Measurements from ENCODE around the gene ACAP1. TPM values are rescaled to one million over a fixed set of nuclear protein-coding genes. Genes with fewer than 3 reads are reported as not detected.

The ACAP1 gene
- total RNA-seq, 1 experiment from 2014 or later = 1.6 TPM

DNA sequence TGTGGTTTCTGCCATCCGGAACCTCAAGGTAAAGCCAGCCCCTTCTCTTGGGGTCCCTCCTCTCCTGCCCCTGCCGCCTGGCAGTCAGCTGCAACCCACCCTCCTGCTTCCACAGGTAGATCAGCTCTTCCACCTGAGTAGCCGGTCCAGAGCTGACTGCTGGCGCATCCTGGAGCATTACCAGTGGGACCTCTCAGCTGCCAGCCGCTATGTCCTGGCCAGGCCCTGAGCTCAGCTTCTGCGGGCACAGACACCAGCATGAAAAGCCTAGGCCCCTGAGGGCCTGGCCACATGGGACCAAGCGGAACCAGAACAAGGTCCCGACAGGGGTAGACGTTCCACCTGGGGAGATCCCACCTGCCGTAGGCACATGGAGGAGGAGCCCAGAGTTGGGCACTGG, 52.5 kb downstream of the ACAP1 start:
- Histone ChIP-seq H3K4me3 (ENCODE audit: low read depth, low read length) (no peak overlapping the region), H3K27me3 (replicated peaks; ENCODE audit: control insufficient read depth, insufficient read depth, low read length) (no peaks in the 10 kb centered on the region), H3K36me3 (ENCODE audit: control insufficient read depth, insufficient read depth, low read length) (no peaks in the 10 kb centered on the region), H3K9me3 (no peaks in the 10 kb centered on the region), H3K4me1 (no peaks in the 10 kb centered on the region)
- BruUV-seq (replicated peaks) = no TSS peak
- Mint-ChIP-seq H3K9me3 (ENCODE audit: unreplicated experiment) (no peaks in the 10 kb centered on the region), H3K36me3 (ENCODE audit: insufficient read depth, unreplicated experiment) (no peaks in the 10 kb centered on the region), H3K4me3 (ENCODE audit: unreplicated experiment) (no peak overlapping the region), H3K27ac (ENCODE audit: unreplicated experiment) (no peak overlapping the region), H3K4me1 (ENCODE audit: low read depth, unreplicated experiment) (no peaks in the 10 kb centered on the region), H3K27me3 (ENCODE audit: insufficient read depth, unreplicated experiment) (no peaks in the 10 kb centered on the region)
- intact Hi-C loops (cut with micrococcal nuclease; ENCODE audit: unreplicated experiment) = no loop called here
- TF ChIP-seq, protein P1, sequence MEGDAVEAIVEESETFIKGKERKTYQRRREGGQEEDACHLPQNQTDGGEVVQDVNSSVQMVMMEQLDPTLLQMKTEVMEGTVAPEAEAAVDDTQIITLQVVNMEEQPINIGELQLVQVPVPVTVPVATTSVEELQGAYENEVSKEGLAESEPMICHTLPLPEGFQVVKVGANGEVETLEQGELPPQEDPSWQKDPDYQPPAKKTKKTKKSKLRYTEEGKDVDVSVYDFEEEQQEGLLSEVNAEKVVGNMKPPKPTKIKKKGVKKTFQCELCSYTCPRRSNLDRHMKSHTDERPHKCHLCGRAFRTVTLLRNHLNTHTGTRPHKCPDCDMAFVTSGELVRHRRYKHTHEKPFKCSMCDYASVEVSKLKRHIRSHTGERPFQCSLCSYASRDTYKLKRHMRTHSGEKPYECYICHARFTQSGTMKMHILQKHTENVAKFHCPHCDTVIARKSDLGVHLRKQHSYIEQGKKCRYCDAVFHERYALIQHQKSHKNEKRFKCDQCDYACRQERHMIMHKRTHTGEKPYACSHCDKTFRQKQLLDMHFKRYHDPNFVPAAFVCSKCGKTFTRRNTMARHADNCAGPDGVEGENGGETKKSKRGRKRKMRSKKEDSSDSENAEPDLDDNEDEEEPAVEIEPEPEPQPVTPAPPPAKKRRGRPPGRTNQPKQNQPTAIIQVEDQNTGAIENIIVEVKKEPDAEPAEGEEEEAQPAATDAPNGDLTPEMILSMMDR (IDR thresholded peaks at IDR 0.05; ENCODE audit: insufficient read depth in 1 of 2, low read depth in 1 of 2, low read length in 1 of 2, severe bottlenecking in 1 of 2, unreplicated experiment in 1 of 2) = no peak
- POLR2A ChIA-PET = no interaction called here
- DNase-seq = no peak
- CTCF ChIA-PET = no interaction called here

DNA sequence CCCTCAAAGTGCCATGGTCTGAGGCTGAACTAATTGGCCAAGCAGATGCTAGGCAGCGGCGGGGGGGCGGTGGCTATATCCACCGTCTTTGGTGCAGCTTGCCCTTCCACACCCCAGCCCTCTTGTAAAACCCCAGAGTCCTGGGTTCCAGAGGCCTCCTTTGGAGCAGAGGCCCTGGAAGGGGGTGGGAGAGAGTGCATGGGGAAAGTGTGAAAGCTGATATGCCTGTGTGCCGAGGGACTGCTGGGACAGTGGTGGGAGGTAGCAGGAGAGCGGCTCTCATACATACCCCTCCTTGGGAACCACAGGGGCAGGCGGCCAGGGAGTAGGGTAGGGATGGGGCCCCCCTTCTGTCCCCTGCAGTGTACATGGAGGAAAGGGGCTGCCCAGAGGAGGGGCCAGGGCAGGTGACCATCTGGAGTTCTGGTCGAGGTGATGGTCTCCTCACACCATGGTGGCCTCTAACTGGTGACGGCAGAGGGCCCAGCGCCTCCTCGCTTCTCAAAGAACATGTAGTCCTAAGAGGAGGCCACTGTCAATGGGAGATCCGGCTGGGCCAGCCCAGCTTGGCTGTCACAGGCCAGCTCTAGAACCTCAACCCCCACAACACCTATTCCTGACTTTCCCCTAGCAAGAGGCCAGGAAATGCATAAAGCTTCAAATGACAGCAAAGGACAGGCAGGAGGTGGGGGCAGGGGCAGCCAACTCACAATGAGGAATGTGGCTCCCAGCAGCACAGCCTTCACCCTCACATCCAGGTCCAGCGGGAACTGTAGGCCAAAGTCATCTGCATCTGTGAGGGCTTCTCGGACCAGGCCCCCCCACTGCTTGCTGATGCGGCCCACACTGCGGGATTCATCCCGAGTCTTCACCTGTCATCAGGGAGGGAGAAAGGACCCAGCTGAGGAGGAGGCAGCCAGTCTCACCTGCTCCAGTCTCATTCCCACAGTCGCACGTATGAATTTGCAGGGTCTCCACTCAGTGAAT, 53.9 kb downstream of the ACAP1 start:
- H3K36me3 Mint-ChIP-seq (ENCODE audit: insufficient read depth, unreplicated experiment) = no peaks in the 10 kb centered on the region
- BruUV-seq (replicated peaks) = no TSS peak
- no peak overlapping the region for H3K4me3 ChIP-seq (ENCODE audit: low read depth, low read length)
- no peaks in the 10 kb centered on the region for H3K36me3 ChIP-seq (ENCODE audit: control insufficient read depth, insufficient read depth, low read length)
- peaks cover 2% of the 10 kb centered on the region; the same call in 1 of the 2 replicates for H3K4me1 ChIP-seq
- intact Hi-C loops (cut with micrococcal nuclease; ENCODE audit: unreplicated experiment) = no loop called here
- no peaks in the 10 kb centered on the region for H3K27me3 Mint-ChIP-seq (ENCODE audit: insufficient read depth, unreplicated experiment)
- no peak overlapping the region for H3K27ac Mint-ChIP-seq (ENCODE audit: unreplicated experiment)
- no peak overlapping the region for H3K4me3 Mint-ChIP-seq (ENCODE audit: unreplicated experiment)
- H3K9me3 Mint-ChIP-seq (ENCODE audit: unreplicated experiment) = no peaks in the 10 kb centered on the region
- POLR2A ChIA-PET = interaction anchor here (0.6 kb wide), 1 partner anchor 231 kb away, joined by 5 read pairs; no protein-coding TSS in a partner anchor
- no peaks in the 10 kb centered on the region for H3K4me1 Mint-ChIP-seq (ENCODE audit: low read depth, unreplicated experiment)
- H3K9me3 ChIP-seq = no peaks in the 10 kb centered on the region
- CTCF ChIA-PET = no interaction called here
- DNase-seq = no peak
- H3K27me3 ChIP-seq (replicated peaks; ENCODE audit: control insufficient read depth, insufficient read depth, low read length) = no peaks in the 10 kb centered on the region
- TF ChIP-seq, protein P1 (IDR thresholded peaks at IDR 0.05; ENCODE audit: insufficient read depth in 1 of 2, low read depth in 1 of 2, low read length in 1 of 2, severe bottlenecking in 1 of 2, unreplicated experiment in 1 of 2) = no peak

DNA sequence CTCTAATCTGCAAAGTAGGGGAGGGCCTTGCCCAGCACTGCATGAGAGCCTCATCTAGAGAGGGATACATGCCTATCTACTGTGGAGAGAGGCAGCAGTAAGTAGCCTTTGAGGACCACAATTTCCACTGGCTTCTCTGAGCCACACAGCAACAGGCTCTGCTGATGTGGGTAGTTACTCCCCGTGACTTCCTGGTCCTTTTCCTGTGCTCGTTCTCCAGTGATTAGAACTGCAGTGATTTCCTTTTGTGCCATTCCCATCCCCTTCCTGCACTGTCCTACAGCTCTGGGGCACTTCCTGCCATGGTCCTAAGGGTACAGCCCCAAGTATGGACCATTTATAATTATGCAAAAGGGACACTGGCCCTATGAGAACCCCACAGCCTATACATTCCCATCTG, 55.0 kb downstream of the ACAP1 start:
- no peaks in the 10 kb centered on the region for H3K27me3 ChIP-seq (replicated peaks; ENCODE audit: control insufficient read depth, insufficient read depth, low read length)
- CTCF ChIA-PET = no interaction called here
- no peaks in the 10 kb centered on the region for H3K9me3 Mint-ChIP-seq (ENCODE audit: unreplicated experiment)
- no peak overlapping the region for H3K27ac Mint-ChIP-seq (ENCODE audit: unreplicated experiment)
- TF ChIP-seq, protein P1 (IDR thresholded peaks at IDR 0.05; ENCODE audit: insufficient read depth in 1 of 2, low read depth in 1 of 2, low read length in 1 of 2, severe bottlenecking in 1 of 2, unreplicated experiment in 1 of 2) = no peak
- no peaks in the 10 kb centered on the region for H3K9me3 ChIP-seq
- H3K4me1 Mint-ChIP-seq (ENCODE audit: low read depth, unreplicated experiment) = no peaks in the 10 kb centered on the region
- DNase-seq = no peak
- H3K36me3 Mint-ChIP-seq (ENCODE audit: insufficient read depth, unreplicated experiment) = no peaks in the 10 kb centered on the region
- no peaks in the 10 kb centered on the region for H3K36me3 ChIP-seq (ENCODE audit: control insufficient read depth, insufficient read depth, low read length)
- H3K27me3 Mint-ChIP-seq (ENCODE audit: insufficient read depth, unreplicated experiment) = no peaks in the 10 kb centered on the region
- no peak overlapping the region for H3K4me3 ChIP-seq (ENCODE audit: low read depth, low read length)
- BruUV-seq (replicated peaks) = no TSS peak
- peaks cover 3% of the 10 kb centered on the region; the same call in 1 of the 2 replicates for H3K4me1 ChIP-seq
- POLR2A ChIA-PET = no interaction called here
- intact Hi-C loops (cut with micrococcal nuclease; ENCODE audit: unreplicated experiment) = no loop called here
- H3K4me3 Mint-ChIP-seq (ENCODE audit: unreplicated experiment) = no peak overlapping the region

Data from Caco-2 (cell line).